HG03520 (cell line): ENCODE results near the gene BCAS3.

Experiments used
- ATAC-seq: cut with Tn5 transposase; IDR thresholded peaks from one replicate; pipeline ENCODE4 v1.9.1; 2021; ENCODE audit warnings: mild to moderate bottlenecking, moderate library complexity; ENCODE audit not compliant: unreplicated experiment

BCAS3 gene

GRCh38 chr17:61279476-61280145 is 602.0 kb downstream of the BCAS3 start:
- no peak for ATAC-seq

DNA sequence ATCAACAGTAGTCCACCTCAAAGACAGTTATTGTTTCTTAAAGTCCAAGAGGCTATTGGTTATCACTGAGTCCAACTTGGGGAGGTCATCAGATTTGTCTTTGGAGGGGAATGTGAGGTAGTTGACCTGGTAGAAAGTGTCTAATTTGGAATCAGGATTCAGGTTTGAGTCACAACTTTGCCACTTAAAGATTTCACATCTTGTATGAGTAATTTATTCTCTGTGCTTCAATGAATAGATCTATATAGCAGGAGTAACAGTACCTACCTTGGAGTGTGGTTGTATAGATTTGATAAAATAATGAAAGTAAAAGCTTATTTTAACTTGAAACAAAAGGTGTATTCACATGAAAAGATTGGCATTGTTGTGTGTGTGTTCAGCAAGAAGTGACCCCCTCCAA is 602.7 kb downstream of the BCAS3 start:
- ATAC-seq, result no peak

GRCh38 chr17:61280851-61281250 is 603.2 kb downstream of the BCAS3 start:
- no peak for ATAC-seq

DNA sequence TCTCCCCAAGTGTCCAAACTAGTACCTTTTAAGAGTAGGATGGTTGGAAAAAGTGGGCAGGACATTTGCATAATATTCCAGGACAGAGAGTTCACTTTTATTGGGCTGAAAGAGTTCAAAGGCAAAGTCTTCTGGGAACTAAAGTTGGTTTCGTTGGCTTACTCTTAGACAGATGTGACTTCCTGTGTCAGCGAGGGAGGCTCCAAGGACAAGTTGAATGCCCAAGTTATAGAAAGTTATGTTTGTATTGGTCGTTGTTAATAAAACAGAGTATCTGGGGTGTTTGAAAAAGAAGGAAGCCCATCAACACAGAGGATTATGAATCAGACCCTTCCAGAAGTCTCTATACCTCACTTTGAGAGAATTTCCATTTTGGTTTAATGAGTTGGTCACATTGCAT is 604.7 kb downstream of the BCAS3 start:
- no peak for ATAC-seq

GRCh38 chr17:61283043-61283442 is 605.4 kb downstream of the BCAS3 start:
- no peak for ATAC-seq

DNA sequence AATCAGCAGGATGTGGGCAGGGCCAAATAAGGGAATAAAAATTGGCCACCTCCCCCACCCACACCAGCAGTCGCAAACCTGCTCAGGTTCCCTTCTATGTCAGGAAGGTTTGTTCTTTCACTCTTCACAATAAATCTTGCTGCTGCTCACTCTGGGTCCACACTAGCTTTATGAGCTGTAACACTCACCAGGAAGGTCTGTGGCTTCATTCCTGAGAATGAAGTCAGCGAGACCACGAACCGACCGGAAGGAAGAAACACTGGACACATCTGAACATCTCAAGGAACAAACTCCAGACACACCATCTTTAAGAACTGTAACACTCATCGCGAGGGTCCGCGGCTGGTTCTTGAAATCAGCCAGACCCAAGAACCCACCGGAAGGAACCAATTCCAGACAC is 606.5 kb downstream of the BCAS3 start:
- no peak for ATAC-seq

- no peak for ATAC-seq
Measured at GRCh38 chr17:61284746-61285145, 607.1 kb downstream of the BCAS3 start.

DNA sequence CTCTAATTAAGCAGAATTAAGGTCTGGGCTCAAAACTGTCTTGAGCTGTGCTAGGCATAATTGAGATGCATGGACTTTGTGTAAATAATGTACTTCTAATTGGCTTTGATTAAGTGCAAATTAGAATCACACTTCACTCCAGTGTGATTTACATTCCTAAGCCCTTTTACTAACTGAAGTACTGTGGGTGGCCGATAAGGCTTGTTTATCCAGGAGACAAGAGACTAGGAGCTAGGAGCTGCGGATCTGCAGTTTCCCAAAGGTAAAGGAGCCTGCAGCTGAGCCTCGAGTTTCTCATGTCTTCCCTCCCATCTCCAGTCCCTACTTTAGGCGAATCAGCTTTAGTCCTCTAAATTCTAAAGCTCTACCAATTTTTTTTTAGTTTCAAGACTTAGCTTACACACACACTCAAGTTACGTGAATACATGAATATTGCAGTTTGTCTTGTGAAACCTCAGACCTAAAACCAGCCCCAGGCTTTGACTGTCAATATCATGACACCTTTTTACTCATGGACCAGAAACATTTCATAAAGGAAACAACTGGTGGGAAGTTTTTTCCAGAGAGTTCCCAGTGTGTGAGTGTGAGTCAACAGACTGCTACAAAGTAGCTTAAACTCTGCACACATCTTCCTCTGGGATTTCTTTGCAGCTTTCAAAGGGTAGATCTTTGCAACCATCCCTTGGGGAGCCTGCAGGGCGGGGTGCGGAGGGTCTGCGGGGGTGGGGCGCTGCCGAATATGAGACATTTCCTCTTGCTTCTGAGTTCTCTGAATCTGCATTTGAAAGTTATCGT is 608.1 kb downstream of the BCAS3 start:
- ATAC-seq, result no peak

DNA sequence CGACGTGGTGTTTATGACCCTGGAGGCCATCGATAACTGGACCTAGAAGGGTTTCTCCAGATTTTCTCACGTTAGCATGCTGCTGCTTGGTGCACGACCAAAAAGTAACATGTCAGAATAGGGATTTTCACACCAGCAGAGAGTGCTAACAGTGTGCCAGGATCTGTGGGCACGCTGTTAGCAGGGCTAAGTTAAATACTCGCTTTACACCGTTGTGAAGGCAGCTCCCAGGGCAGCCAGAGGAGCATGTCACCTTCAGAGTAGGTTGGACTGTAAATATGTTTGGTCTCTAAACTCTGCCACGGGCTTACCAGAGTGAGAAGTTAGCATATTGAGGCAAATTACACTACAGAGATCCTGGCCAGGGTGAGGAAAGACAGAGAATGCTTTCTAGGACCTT is 608.8 kb downstream of the BCAS3 start:
- no peak for ATAC-seq

DNA sequence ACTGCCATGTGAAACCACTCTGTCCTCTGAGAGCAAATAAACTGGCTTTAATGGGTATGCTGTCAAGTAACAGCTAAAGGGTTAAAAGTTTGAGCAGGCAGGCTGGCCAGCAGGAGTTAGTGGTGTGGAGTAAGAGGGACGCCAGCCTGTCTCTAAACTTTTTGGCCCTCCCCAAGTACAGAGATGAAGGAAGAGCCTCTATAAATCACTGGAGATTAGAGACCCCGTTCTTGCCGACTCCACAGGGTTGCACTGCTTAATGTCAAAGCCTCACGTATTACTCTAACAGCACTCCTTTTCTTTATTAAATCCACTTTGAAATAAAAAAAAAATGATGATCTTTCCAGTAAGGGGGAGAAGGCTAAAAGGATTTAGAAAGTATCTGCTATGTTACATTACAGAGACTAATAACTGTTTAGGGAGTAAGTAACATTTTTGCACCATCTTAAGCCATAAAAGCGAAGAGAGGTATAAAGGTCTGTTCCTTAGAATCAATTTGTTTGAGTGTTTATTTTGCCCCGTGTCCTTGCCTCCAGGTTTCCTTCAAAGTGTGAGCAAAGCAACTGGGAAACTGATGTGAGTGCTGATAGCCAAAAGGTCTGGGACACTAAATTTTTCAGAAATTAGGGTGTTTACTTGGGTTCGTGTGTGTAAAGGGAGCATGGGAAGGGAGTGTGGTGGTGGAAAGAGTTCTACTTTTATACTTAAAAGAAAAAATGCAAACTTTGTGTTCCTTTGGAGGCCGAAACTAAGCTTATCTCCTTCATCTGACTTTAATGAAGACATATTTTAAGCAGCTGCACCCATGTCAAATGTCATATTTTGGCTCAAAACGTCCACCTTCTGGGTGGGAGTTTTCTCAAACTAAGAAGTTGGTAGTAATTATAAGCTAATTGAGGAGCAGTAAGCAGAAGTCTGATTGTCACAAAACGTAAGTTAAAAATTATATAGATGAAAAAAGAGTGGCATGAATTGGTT is 612.0 kb downstream of the BCAS3 start:
- ATAC-seq, result no peak

DNA sequence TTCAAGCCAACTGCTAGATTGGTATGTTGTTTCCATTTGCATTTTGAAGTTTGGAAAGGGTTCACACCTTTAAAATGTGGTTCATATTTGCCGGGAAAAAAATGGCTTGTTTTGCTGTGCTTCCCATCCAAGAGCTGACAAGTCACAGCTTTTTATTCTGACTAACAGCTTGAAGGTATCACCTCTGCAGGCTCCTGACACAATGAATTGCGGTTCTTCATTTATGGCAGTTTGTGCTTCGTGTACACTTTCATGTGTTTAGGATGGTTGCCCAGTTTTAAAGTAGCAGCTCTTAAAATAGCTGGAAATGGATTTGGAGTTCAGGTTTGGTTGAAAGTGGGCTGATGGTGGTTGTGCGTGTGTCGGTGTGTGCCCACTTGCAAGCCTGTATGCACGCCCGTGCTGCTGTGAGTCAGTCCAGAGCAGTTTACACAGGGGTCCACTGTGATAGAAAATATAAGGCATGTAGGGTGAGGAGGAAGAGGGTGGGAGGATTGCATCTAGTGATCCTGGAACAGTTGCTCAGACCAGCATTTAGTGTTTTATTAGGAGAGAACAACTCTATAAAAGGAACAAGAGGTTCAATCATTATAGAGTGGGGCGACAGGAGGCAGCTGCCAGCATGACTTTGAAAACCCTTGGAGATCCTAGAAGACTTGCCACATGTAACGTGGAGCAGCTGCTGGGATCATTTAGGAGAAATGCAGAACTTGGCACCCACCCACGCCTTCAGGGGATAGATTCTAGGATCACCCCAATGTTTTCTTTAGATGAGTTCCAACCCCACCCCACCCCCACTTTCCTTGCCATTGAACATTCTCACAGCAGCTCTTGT is 614.0 kb downstream of the BCAS3 start:
- no peak for ATAC-seq

- ATAC-seq, result no peak
Measured at GRCh38 chr17:61294286-61294685, 616.6 kb downstream of the BCAS3 start.

- ATAC-seq, result no peak
Measured at GRCh38 chr17:61294777-61295176, 617.1 kb downstream of the BCAS3 start.

DNA sequence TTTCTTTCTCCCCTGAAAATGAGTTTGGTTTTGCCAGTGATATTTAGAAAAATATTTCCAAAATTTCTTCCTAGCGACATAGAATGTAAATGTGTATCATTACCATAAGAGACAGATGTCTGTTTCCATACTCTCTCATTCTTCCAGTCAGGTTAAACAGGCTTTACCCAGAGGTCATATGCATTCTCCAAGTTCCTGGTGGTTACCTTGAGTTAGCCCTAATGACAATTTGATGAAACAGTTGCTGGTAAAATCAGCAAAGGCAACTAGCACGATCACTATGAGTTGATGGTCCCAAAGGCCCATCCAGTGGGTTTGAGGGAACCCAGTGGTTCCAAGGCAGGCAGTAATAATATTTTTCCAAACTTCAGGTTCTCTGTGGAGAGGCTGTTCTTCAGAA is 618.4 kb downstream of the BCAS3 start:
- no peak for ATAC-seq

GRCh38 chr17:61299517-61300513 is 622.2 kb downstream of the BCAS3 start:
- no peak for ATAC-seq

DNA sequence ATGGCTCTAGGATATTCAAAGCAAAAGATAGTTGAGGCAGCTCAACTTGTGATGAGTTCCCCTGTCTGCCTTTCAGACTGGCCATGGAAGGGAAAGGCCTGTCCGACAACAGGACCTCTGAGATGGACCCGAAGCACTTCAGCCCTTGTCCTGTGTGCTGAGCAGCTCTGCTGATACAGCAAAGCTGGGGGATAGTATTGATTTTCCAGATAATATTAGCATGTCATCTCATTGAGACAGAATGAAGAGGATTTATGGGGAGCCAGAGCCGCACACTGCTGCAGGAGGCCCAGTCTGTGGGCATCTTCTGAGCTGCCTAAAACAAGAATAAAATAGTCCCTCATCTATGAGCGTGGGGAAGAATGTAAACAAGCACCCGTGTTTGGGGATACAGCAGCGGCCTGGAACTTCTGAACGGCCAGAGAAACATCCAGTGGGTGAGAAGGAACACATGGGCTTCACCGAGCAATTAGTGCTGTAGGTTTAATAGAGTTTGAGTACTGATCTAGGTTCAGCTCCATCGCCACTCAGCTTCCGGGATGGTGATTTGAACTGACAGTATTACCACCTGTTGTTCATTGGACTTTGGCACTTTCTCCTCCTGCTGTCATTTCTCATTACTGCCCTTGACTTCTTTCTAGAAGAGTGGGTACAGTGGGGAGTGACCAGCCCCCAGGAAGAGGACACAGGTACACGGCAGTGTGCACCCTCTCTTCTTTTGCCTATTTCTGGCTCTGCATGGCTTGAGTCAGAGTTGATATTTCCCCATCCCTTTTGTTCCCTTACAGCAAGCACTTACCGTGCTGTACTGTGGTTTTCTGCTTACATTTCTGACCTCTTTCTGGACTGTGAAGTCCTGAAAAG is 625.5 kb downstream of the BCAS3 start:
- no peak for ATAC-seq

- ATAC-seq, result no peak
Measured at GRCh38 chr17:61303817-61304096, 626.1 kb downstream of the BCAS3 start.

DNA sequence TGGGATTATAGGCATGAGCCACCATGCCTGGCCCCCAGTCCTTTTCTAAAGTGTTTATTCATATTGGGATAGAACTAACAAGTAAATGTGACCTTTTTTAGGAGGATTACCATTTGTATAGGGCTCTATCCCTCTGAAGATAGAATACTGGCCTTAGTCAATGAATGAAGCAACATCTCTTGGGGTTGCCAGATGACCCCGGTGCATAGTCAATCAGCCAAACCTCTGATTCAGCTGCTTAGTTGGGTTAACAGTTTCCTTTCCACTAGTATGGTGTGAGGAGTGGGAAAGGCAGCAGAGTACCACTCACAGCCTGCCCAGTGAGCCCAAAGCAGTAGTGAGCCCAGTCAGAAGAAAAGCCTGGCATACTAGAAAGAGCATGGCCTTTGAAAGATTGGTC is 627.4 kb downstream of the BCAS3 start:
- no peak for ATAC-seq

GRCh38 chr17:61306003-61306402 is 628.4 kb downstream of the BCAS3 start:
- ATAC-seq, result no peak
